HG03521 (cell line): Measurements from ENCODE around the gene C3orf62.

ENCODE experiments used
- ATAC-seq: cut with Tn5 transposase; IDR thresholded peaks from one replicate; pipeline ENCODE4 v1.9.1; 2021; ENCODE audit warnings: mild to moderate bottlenecking, moderate library complexity; ENCODE audit not compliant: unreplicated experiment

The C3orf62 gene

DNA sequence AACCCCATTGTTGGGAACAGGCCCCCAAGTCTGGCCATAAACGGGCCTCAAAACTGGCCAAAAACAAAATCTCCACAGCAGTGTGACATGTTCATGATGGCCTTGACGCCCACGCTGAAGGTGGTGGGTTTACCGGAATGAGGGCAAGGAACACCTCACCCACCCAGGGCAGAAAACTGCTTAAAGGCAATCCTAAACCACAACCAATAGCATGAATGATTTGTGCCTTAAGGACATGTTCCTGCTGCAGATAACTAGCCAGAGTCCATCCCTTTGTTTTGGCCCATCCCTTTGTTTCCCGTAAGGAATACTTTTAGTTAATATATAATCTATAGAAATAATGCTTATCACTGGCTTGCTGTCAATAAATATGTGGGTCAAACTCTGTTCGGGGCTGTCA lies 57.9 kb downstream of the C3orf62 start:
- no peak for ATAC-seq
